Tibial nerve (tissue), 4 donors: ENCODE measurements around the gene GPATCH2L. TPM values are rescaled to one million over a fixed set of nuclear protein-coding genes. Genes with fewer than 3 reads are reported as not detected.

Source experiments
- DNase-seq, 2 donors: peaks; one replicate each; pipeline ENCODE4 v3.0.0-alpha.2; 2019; ENCODE audit warnings: low spot score in 2 of 2
- H3K27ac ChIP-seq, 4 donors: fragments of 200-600 bp; sonication (generic) in 3 of 4; one replicate each; pipeline ENCODE4 v1.5.1; 2017 to 2019; ENCODE audit warnings: mild to moderate bottlenecking in 1 of 4
- H3K27me3 ChIP-seq, 2 donors: fragments of 200-600 bp; sonication (generic) in 1 of 2; one replicate each; pipeline versions ENCODE4 v1.5.1 to v1.6.0; 2017 to 2019
- H3K36me3 ChIP-seq, 3 donors: fragments of 200-600 bp; sonication (generic); one replicate each; pipeline ENCODE4 v1.5.1; 2018 to 2019
- H3K4me1 ChIP-seq, 4 donors: fragments of 200-600 bp; sonication (generic) in 3 of 4; one replicate each; pipeline ENCODE4 v1.5.1; 2017 to 2019
- H3K4me3 ChIP-seq, 4 donors: fragments of 200-600 bp; sonication (generic) in 3 of 4; one replicate each; pipeline ENCODE4 v1.5.1; 2017 to 2019; ENCODE audit warnings: mild to moderate bottlenecking in 1 of 4, moderate library complexity in 1 of 4
- H3K9me3 ChIP-seq, 4 donors: fragments of 200-600 bp; sonication (generic) in 3 of 4; one replicate each; pipeline ENCODE4 v1.5.1; 2017 to 2019
- EP300 ChIP-seq, 2 donors: sonication (generic); formaldehyde crosslinking; IDR thresholded peaks; one replicate each; pipeline ENCODE4 v1.6.1; 2017; ENCODE audit warnings: antibody characterized with exemption in 2 of 2, mild to moderate bottlenecking in 1 of 2
- POLR2A ChIP-seq, 2 donors: fragments of 450-650 bp; IDR thresholded peaks; one replicate each; pipeline ENCODE4 v1.6.1; 2017; ENCODE audit warnings: antibody characterized with exemption in 2 of 2, mild to moderate bottlenecking in 2 of 2, moderate library complexity in 2 of 2
- WGBS, 2 donors: methylation state at CpG; one replicate each; pipeline ENCODE4 v1.1.5; 2018; 5-methylcytosine and 5-hydroxymethylcytosine counted together
- total RNA-seq, 4 donors: library from RNA; depleted of rRNA; stranded (reverse); fragments of >200 nt; gene quantifications; one replicate each; pipeline ENCODE4 v1.1.0, GENCODE V29; 2016
- TF ChIP-seq, protein P1 (sequence below), 5 experiments: fragments of 200-600 bp in 3 of 5; fragments of 450-650 bp in 2 of 5; sonication (generic) in 3 of 5; IDR thresholded peaks; one replicate each; pipeline ENCODE4 v1.5.1; 2016 to 2019; ENCODE audit warnings: antibody characterized with exemption in 5 of 5, mild to moderate bottlenecking in 3 of 5, moderate library complexity in 2 of 5

GPATCH2L gene
- total RNA-seq, 4 donors from 2014 or later = 56.1 to 76.8 (median 71.7) TPM

DNA sequence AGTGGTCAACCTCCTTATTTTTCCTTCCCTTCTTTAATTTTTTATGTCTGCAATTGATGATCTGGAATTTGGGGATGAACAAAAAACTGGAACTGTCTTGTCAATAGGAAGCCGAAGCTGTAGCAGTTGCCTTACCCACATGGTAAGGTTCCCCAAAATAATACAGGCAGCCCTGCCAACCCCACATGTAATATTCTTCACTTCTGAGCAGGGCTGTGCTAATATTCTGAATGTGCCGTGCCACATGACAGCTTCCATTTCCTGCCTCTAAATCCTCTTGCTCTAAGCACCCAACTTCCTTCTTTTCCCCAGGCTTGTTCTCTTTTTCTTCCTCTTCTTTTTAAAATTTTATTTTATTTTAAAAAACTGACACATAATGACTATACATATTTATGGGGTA lies 39.6 kb downstream of the GPATCH2L start:
- peak in 1 of 2 donors; percentile 49 for TF ChIP-seq EP300 (IDR thresholded peaks at IDR 0.05)
- TF ChIP-seq, protein P1, sequence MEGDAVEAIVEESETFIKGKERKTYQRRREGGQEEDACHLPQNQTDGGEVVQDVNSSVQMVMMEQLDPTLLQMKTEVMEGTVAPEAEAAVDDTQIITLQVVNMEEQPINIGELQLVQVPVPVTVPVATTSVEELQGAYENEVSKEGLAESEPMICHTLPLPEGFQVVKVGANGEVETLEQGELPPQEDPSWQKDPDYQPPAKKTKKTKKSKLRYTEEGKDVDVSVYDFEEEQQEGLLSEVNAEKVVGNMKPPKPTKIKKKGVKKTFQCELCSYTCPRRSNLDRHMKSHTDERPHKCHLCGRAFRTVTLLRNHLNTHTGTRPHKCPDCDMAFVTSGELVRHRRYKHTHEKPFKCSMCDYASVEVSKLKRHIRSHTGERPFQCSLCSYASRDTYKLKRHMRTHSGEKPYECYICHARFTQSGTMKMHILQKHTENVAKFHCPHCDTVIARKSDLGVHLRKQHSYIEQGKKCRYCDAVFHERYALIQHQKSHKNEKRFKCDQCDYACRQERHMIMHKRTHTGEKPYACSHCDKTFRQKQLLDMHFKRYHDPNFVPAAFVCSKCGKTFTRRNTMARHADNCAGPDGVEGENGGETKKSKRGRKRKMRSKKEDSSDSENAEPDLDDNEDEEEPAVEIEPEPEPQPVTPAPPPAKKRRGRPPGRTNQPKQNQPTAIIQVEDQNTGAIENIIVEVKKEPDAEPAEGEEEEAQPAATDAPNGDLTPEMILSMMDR (IDR thresholded peaks at IDR 0.05) = no peak
- Histone ChIP-seq H3K4me1 (no peaks in the 10 kb centered on the region), H3K36me3 (peaks cover 0 to 67% (median 15%) of the 10 kb centered on the region in 3 donors), H3K27me3 (no peaks in the 10 kb centered on the region), H3K4me3 (no peak overlapping the region), H3K9me3 (no peaks in the 10 kb centered on the region), H3K27ac (no peak overlapping the region)
- 89 to 95% methylated on average over 2 of the region's 2 CpGs for WGBS, 2 donors
- DNase-seq = peak in 1 of 2 donors; percentile 23

DNA sequence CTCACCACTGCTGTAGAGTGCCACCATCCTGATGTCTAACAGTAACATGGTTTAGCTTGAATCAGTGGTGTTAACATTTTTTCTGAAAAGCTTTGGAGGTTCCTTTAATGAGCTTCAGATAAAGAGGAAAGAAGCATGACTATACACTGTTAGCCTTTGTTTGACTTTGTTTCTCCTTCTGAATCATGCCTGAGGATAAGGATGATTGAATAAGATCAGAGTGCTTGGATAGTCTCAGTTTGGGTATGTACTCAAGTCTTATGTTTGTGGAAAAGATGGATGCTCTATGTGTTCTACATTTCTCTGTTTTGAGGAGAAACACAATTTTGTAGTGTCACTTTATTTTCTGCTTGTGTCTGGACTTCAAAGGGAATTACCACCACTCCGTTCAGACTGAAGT lies 42.0 kb downstream of the GPATCH2L start:
- Histone ChIP-seq H3K4me1 (no peaks in the 10 kb centered on the region), H3K36me3 (peaks cover 0 to 72% (median 15%) of the 10 kb centered on the region in 3 donors), H3K9me3 (no peaks in the 10 kb centered on the region), H3K27ac (no peak overlapping the region), H3K27me3 (no peaks in the 10 kb centered on the region), H3K4me3 (no peak overlapping the region)
- no peak for TF ChIP-seq EP300 (IDR thresholded peaks at IDR 0.05)
- TF ChIP-seq, protein P1 (IDR thresholded peaks at IDR 0.05) = no peak
- TF ChIP-seq POLR2A (IDR thresholded peaks at IDR 0.05) = no peak
- DNase-seq = no peak
- WGBS, 2 donors = 67 to 80% methylated on average over 1 of the region's 1 CpG

DNA sequence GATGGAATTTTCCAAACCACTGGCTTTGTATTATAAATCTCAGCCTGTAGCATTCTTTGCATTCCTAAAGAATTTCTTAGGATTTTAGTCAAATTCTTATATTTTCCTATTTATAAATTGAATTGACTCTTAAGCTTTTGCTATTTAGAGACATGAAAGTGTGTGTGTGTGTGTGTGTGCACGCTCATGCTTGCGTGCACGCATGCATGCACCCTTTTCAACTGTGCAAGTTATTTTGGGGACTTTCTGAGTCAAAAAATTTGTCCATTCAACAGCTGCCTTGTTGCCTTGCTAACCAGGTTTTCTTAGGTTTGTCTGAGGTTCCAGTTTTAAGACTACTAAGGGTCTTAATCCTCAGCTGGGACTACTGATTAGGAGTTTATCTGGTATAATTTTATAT lies 42.6 kb downstream of the GPATCH2L start:
- 81 to 90% methylated on average over 3 of the region's 3 CpGs for WGBS, 2 donors
- Histone ChIP-seq H3K9me3 (no peaks in the 10 kb centered on the region), H3K27me3 (no peaks in the 10 kb centered on the region), H3K36me3 (peaks cover 0 to 72% (median 15%) of the 10 kb centered on the region in 3 donors), H3K4me1 (no peaks in the 10 kb centered on the region), H3K27ac (no peak overlapping the region), H3K4me3 (no peak overlapping the region)
- no peak for DNase-seq
- TF ChIP-seq EP300 (IDR thresholded peaks at IDR 0.05) (no peak), POLR2A (IDR thresholded peaks at IDR 0.05) (no peak)
- TF ChIP-seq, protein P1 (IDR thresholded peaks at IDR 0.05) = no peak

DNA sequence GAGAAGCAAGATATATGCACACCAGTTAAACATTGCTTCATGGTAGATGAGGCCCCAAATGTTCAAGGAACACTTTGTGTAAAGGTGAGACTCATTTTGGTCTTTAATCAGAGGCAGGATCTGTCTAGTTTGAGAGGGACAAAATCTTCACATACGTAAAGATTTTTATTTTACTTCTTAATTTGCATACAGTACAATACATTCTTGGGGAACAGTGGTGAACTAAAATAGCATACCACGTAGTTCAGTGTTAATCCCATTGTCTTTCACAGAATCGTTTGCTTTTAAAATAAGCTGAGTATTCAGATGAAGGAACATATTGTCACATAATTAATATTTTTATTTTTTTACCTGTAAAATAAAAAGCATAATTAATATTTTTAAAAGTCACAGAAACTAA lies 43.3 kb downstream of the GPATCH2L start:
- H3K4me3 ChIP-seq = no peak overlapping the region
- H3K9me3 ChIP-seq = no peaks in the 10 kb centered on the region
- H3K36me3 ChIP-seq = peaks cover 0 to 79% (median 15%) of the 10 kb centered on the region in 3 donors
- no peaks in the 10 kb centered on the region for H3K27me3 ChIP-seq
- no peak overlapping the region for H3K27ac ChIP-seq
- DNase-seq = no peak
- TF ChIP-seq POLR2A (IDR thresholded peaks at IDR 0.05) = no peak
- H3K4me1 ChIP-seq = no peaks in the 10 kb centered on the region
- WGBS, 2 donors = 89% methylated on average over 3 of the region's 3 CpGs

DNA sequence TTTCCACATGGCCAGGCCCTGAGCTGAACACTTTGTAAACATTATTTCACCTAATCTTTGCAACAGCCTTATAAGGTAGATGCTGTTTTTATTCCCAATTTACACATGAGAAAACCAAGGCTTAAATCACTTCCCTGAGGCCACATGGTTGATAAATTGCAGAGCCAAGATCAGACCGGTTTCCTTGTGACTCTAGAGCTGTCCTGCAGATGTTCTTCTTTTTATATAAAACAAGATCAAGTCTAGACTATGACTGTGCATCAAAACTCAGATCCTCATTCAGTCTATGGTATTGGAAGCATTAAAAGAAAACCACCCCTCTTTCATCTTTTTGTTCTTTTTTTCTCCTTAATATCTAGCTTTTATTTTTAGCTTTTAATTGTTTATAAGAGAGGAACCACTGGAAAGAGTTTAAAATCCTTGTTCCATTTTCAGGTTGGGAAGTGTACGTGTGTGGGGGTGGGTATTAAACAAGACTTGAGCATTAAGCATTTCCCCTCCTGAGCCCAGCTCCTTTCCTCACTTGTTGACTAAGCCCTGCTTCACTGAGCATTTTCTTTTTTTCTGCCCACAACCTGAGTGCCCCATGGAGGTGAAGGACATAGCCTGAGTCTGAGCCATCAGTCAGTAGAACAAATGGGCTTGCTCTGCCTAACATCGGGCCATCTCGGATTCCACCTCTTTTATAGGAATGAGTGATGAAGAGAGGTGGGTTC lies 45.4 kb downstream of the GPATCH2L start:
- Histone ChIP-seq H3K27ac (no peak overlapping the region), H3K4me1 (no peaks in the 10 kb centered on the region), H3K9me3 (no peaks in the 10 kb centered on the region), H3K36me3 (peaks cover 0 to 88% (median 15%) of the 10 kb centered on the region in 3 donors), H3K4me3 (no peak overlapping the region), H3K27me3 (no peaks in the 10 kb centered on the region)
- whole genome bisulfite sequencing, 2 donors = 90 to 94% methylated on average over 4 of the region's 4 CpGs
- no peak for DNase-seq
- TF ChIP-seq POLR2A (IDR thresholded peaks at IDR 0.05) = no peak
- TF ChIP-seq, protein P1 (IDR thresholded peaks at IDR 0.05) = no peak
- no peak for TF ChIP-seq EP300 (IDR thresholded peaks at IDR 0.05)
